Neural cell (in vitro differentiated cells): ENCODE data around the gene PFDN6.

ENCODE experiments used
- CTCF ChIP-seq: fragments of 450-650 bp; IDR thresholded peaks from 2 replicates; pipeline ENCODE4 v1.5.1; 2014; ENCODE audit warnings: antibody characterized with exemption, mild to moderate bottlenecking, moderate library complexity; ENCODE audit not compliant: poor library complexity, severe bottlenecking
- EP300 ChIP-seq: fragments of 450-650 bp; conservative IDR thresholded peaks from 2 replicates; pipeline ENCODE4 v1.6.1; 2014; ENCODE audit warnings: antibody characterized with exemption, mild to moderate bottlenecking, moderate library complexity; ENCODE audit not compliant: poor library complexity, severe bottlenecking
- EZH2 ChIP-seq: fragments of 200-600, 300-800 bp; shearing (Covaris generic), sonication (generic); IDR thresholded peaks from 2 replicates; pipeline ENCODE4 v1.6.1; 2014; ENCODE audit warnings: antibody characterized with exemption, low read length, borderline replicate concordance, mild to moderate bottlenecking; ENCODE audit not compliant: insufficient read depth, poor library complexity, severe bottlenecking
- POLR2AphosphoS5 ChIP-seq: IDR thresholded peaks from 2 replicates; pipeline ENCODE4 v1.6.1; 2012
- TF ChIP-seq, protein P1 (sequence below): IDR thresholded peaks from 2 replicates; pipeline ENCODE4 v1.6.1; 2012; ENCODE audit warnings: borderline replicate concordance

DNA sequence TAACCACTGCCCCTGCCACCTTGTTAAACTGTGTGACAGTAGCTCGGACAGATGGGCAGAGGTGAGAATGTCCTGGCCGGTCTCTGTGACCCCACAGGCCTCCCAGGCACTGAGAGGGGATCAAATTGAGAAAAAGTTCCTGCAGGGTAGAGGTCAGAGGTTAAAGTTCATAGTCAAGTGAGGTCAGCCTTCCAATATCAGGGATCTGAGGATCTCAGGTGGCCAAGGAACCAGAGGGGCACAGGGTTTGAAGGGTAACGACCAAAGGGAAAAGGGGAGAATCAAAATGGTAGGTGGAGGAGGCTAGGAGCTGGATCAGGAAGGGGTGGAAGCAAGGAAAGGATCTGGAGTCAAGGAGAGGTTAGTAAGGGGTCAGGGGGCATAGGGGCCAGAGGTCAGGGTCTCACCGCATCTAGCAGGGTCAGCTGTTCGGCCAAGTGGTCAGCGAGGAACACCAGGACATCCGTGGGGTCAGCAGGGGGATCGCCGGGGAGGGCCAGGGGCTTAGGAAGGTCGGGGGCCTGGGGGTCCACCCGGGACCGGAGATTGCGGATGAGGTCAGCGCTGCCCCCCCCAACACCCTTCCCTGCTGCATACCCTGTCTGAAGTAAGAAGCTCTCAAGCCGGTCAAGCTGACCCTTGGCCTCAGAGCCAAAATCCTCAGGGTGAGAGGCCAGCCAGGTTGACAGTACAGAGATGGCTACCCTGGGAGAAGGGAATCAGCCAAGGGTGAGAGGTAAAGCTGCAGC, 6.4 kb downstream of the PFDN6 start:
- TF ChIP-seq EP300 (no peak), CTCF (no peak), POLR2AphosphoS5 (no peak), EZH2 (no peak)
- TF ChIP-seq, protein P1, sequence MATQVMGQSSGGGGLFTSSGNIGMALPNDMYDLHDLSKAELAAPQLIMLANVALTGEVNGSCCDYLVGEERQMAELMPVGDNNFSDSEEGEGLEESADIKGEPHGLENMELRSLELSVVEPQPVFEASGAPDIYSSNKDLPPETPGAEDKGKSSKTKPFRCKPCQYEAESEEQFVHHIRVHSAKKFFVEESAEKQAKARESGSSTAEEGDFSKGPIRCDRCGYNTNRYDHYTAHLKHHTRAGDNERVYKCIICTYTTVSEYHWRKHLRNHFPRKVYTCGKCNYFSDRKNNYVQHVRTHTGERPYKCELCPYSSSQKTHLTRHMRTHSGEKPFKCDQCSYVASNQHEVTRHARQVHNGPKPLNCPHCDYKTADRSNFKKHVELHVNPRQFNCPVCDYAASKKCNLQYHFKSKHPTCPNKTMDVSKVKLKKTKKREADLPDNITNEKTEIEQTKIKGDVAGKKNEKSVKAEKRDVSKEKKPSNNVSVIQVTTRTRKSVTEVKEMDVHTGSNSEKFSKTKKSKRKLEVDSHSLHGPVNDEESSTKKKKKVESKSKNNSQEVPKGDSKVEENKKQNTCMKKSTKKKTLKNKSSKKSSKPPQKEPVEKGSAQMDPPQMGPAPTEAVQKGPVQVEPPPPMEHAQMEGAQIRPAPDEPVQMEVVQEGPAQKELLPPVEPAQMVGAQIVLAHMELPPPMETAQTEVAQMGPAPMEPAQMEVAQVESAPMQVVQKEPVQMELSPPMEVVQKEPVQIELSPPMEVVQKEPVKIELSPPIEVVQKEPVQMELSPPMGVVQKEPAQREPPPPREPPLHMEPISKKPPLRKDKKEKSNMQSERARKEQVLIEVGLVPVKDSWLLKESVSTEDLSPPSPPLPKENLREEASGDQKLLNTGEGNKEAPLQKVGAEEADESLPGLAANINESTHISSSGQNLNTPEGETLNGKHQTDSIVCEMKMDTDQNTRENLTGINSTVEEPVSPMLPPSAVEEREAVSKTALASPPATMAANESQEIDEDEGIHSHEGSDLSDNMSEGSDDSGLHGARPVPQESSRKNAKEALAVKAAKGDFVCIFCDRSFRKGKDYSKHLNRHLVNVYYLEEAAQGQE: no peak
